Keratinocyte (primary cell): ENCODE data around the gene SHC3. TPM values are rescaled to one million over a fixed set of nuclear protein-coding genes. Genes with fewer than 3 reads are reported as not detected.

ENCODE experiments used
- DNase-seq: peaks from one replicate; pipeline ENCODE4 v3.0.0-alpha.2; 2011; ENCODE audit warnings: low read depth, missing footprints, low spot score
- FAIRE-seq: peaks from 2 replicates; lab custom pipeline; 2011; peaks lifted over from hg19 to GRCh38; lab: Jason Lieb, UNC
- H2AFZ ChIP-seq: 2 replicates; pipeline ENCODE4 v1.6.0; 2012; ENCODE audit warnings: low read length, control low read depth, inconsistent platforms; ENCODE audit not compliant: control insufficient read depth
- H3K27ac ChIP-seq: 2 replicates; pipeline ENCODE4 v1.5.1; 2011; ENCODE audit warnings: low read length; ENCODE audit not compliant: control insufficient read depth, insufficient read depth
- H3K27me3 ChIP-seq: 3 replicates; pipeline ENCODE4 v1.6.0; 2011; ENCODE audit warnings: low read length; ENCODE audit not compliant: control insufficient read depth, insufficient read depth; ENCODE audit errors: extremely low read depth
- H3K36me3 ChIP-seq, 2 experiments: 2 replicates in 1 of 2; 3 replicates in 1 of 2; pipeline ENCODE4 v1.5.1; 2011; ENCODE audit warnings: low read length in 2 of 2, mild to moderate bottlenecking in 1 of 2; ENCODE audit not compliant: control insufficient read depth in 2 of 2, insufficient read depth in 2 of 2; ENCODE audit errors: extremely low read depth in 1 of 2
- H3K4me1 ChIP-seq: 3 replicates; pipeline ENCODE4 v1.5.1; 2011; ENCODE audit warnings: low read length; ENCODE audit not compliant: control insufficient read depth, insufficient read depth; ENCODE audit errors: extremely low read depth
- H3K4me2 ChIP-seq: 3 replicates; pipeline ENCODE4 v1.6.0; 2011; ENCODE audit warnings: low read depth, low read length; ENCODE audit not compliant: control insufficient read depth, insufficient read depth; ENCODE audit errors: extremely low read depth
- H3K4me3 ChIP-seq, 3 experiments: fragments of 200-600 bp in 1 of 3; sonication (generic) in 1 of 3; 2 replicates in 2 of 3; 3 replicates in 1 of 3; pipeline ENCODE4 v1.5.1; 2011 to 2016; ENCODE audit warnings: low read length in 3 of 3, mild to moderate bottlenecking in 3 of 3, control low read depth in 2 of 3, inconsistent platforms in 1 of 3, low read depth in 1 of 3, mixed read lengths in 1 of 3, mixed run types in 1 of 3, moderate library complexity in 1 of 3; ENCODE audit not compliant: control insufficient read depth in 2 of 3, insufficient read depth in 2 of 3; ENCODE audit errors: extremely low read depth in 1 of 3
- H3K79me2 ChIP-seq: 2 replicates; pipeline ENCODE4 v1.6.0; 2012; ENCODE audit warnings: low read length; ENCODE audit not compliant: control insufficient read depth, insufficient read depth
- H3K9ac ChIP-seq: 3 replicates; pipeline ENCODE4 v1.6.0; 2011; ENCODE audit warnings: low read length; ENCODE audit not compliant: control insufficient read depth, insufficient read depth; ENCODE audit errors: extremely low read depth
- H3K9me1 ChIP-seq: 3 replicates; pipeline ENCODE4 v1.6.0; 2011; ENCODE audit warnings: low read length; ENCODE audit not compliant: control insufficient read depth, insufficient read depth; ENCODE audit errors: extremely low read depth
- H3K9me3 ChIP-seq: 2 replicates; pipeline ENCODE4 v1.5.1; 2012; ENCODE audit warnings: low read depth, low read length; ENCODE audit not compliant: control insufficient read depth
- H4K20me1 ChIP-seq: 3 replicates; pipeline ENCODE4 v1.6.0; 2011; ENCODE audit warnings: low read length; ENCODE audit not compliant: control insufficient read depth, insufficient read depth; ENCODE audit errors: extremely low read depth
- CTCF ChIP-seq, 3 experiments: IDR thresholded peaks in 1 of 3; conservative IDR thresholded peaks in 1 of 3; optimal IDR thresholded peaks in 1 of 3; 2 replicates in 2 of 3; 3 replicates in 1 of 3; pipeline versions ENCODE3 to v1.5.1; 2011; ENCODE audit warnings: low read length in 3 of 3, mild to moderate bottlenecking in 3 of 3, moderate library complexity in 2 of 3, control low read depth in 1 of 3, inconsistent platforms in 1 of 3; ENCODE audit not compliant: insufficient read depth in 2 of 3; ENCODE audit errors: extremely low read depth in 1 of 3
- EZH2 ChIP-seq: IDR thresholded peaks from one replicate; pipeline ENCODE4 v1.6.1; 2012; ENCODE audit warnings: inconsistent platforms, mild to moderate bottlenecking, low read length, moderate library complexity
- dilution Hi-C: fragments of 300-500 bp; cut with MboI; formaldehyde crosslinking; loops from one replicate; pipeline ENCODE4 v1.7.0; 2020; ENCODE audit warnings: low sequenced_read_pairs; ENCODE audit not compliant: extremely low pct_ligation_motif_present
- polyA plus RNA-seq, 5 experiments: library from polyadenylated mRNA; depleted of rRNA in 3 of 5; stranded (reverse) in 3 of 5; stranded (forward) in 1 of 5; unstranded in 1 of 5; fragments of >200 nt; gene quantifications; 1 replicate in 1 of 5; 2 replicates in 3 of 5; 3 replicates in 1 of 5; pipeline versions ENCODE4 v1.2.1 to v1.2.3, GENCODE V29; 2011 to 2012; ENCODE audit warnings: missing spikeins in 2 of 5, low read depth in 1 of 5, low replicate concordance in 1 of 5

The SHC3 gene
- polyA plus RNA-seq, 1 donor (not counting 4 experiments of a cell fraction or from before 2014, with no cell fraction given): 0.03 TPM

GRCh38 chr9:88988796-88989641, 189.6 kb downstream of the SHC3 start:
- Histone ChIP-seq H2AFZ (peak overlapping the region; percentile 22), H3K36me3 (no peaks in the 10 kb centered on the region), H3K9me3 (no peaks in the 10 kb centered on the region), H3K9me1 (no peaks in the 10 kb centered on the region), H3K4me2 (peak overlapping the region; percentile 7), H3K4me3 (no peak overlapping the region), H3K79me2 (no peaks in the 10 kb centered on the region), H4K20me1 (no peaks in the 10 kb centered on the region), H3K4me1 (peaks cover 9% of the 10 kb centered on the region), H3K27ac (no peak overlapping the region), H3K9ac (no peak overlapping the region), H3K27me3 (no peaks in the 10 kb centered on the region)
- DNase-seq: no peak
- TF ChIP-seq EZH2: no peak
- no peak for FAIRE-seq
- dilution Hi-C loops: no loop called here

- DNase-seq: no peak
- no peaks in the 10 kb centered on the region for H3K9me1 ChIP-seq
- H3K27me3 ChIP-seq: no peaks in the 10 kb centered on the region
- no peak overlapping the region for H3K4me2 ChIP-seq
- no peaks in the 10 kb centered on the region for H3K9me3 ChIP-seq
- H3K9ac ChIP-seq: no peak overlapping the region
- no peak overlapping the region for H2AFZ ChIP-seq
- no peak for TF ChIP-seq EZH2
- TF ChIP-seq CTCF (optimal IDR thresholded peaks at IDR 0.05 in 1 of 3, IDR thresholded peaks at IDR 0.05 in 1 of 3, conservative IDR thresholded peaks at IDR 0.05 in 1 of 3; ENCODE audit: extremely low read depth in 1 of 3, insufficient read depth in 2 of 3, low read length in 3 of 3): no peak
- no peaks in the 10 kb centered on the region for H4K20me1 ChIP-seq
- no peak for FAIRE-seq
- H3K36me3 ChIP-seq: no peaks in the 10 kb centered on the region
- no peak overlapping the region for H3K27ac ChIP-seq
- dilution Hi-C loops: no loop called here
- H3K4me3 ChIP-seq: no peak overlapping the region
- H3K79me2 ChIP-seq: no peaks in the 10 kb centered on the region
- peaks cover 10% of the 10 kb centered on the region for H3K4me1 ChIP-seq
Observed at GRCh38 chr9:88987661-88988060, 191.0 kb downstream of the SHC3 start.
